Fibroblast of pulmonary artery (primary cell): ENCODE measurements around the gene NUBPL.

ENCODE experiments used
- DNase-seq: peaks from one replicate; pipeline ENCODE4 v3.0.0-alpha.2; 2010; ENCODE audit warnings: low read depth
- H3K4me3 ChIP-seq: replicated peaks from 2 replicates; pipeline ENCODE4 v1.5.1; 2011; ENCODE audit warnings: low read depth, mild to moderate bottlenecking, control low read depth, low read length, moderate library complexity
- TF ChIP-seq, protein P1 (sequence below): IDR thresholded peaks from 2 replicates; pipeline ENCODE4 v1.5.1; 2011; ENCODE audit warnings: mild to moderate bottlenecking, control low read depth, low read length, inconsistent platforms; ENCODE audit errors: missing control alignments

NUBPL gene

DNA sequence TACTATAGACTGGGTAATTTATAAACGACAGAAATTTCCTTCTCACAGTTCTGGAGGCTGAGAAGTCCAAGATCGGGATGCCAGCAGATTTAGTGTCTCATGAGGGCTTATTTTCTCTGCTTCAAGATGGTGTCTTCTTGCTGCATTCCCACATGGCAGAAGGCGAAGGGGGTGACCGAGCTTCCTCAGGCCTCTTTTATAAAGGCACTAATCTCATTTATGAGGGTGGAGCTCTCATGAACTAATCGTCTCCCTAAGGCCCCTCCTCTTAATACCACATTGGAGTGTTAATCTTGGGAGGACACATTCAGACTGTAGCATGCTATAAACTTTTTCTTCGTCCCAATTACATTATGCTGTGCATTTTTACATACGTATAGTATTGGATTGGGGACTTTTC, 315.5 kb downstream of the NUBPL start:
- TF ChIP-seq, protein P1, sequence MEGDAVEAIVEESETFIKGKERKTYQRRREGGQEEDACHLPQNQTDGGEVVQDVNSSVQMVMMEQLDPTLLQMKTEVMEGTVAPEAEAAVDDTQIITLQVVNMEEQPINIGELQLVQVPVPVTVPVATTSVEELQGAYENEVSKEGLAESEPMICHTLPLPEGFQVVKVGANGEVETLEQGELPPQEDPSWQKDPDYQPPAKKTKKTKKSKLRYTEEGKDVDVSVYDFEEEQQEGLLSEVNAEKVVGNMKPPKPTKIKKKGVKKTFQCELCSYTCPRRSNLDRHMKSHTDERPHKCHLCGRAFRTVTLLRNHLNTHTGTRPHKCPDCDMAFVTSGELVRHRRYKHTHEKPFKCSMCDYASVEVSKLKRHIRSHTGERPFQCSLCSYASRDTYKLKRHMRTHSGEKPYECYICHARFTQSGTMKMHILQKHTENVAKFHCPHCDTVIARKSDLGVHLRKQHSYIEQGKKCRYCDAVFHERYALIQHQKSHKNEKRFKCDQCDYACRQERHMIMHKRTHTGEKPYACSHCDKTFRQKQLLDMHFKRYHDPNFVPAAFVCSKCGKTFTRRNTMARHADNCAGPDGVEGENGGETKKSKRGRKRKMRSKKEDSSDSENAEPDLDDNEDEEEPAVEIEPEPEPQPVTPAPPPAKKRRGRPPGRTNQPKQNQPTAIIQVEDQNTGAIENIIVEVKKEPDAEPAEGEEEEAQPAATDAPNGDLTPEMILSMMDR, result no peak
- no peak for DNase-seq
- H3K4me3 ChIP-seq, result no peak overlapping the region

DNA sequence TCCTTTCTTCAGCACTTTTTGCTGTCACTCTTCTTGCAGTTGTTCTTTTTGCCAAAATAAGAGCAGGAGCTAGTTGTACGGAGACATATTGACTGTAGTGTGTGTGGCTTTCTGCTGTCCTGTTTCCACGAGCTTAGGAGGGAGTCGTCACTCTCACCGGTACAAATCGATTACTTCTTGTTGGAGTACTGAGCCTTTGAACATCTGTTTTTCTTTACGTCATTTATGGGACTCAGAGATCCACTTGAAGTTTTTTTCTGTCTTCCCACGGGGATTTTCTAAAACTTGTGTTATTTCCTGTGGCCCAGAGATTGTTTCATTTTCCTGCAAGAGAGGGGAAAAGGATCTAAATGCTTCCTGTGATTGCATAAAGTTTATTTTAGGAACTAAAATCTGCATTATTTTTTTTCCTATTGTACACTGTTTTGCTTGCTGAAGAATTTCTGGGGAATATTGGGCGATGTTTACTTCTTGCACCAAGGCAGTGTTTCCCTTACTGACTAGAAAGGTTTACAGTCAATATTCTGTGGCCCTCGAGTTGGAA, 316.1 kb downstream of the NUBPL start:
- H3K4me3 ChIP-seq, result peak overlapping the region; percentile 18
- DNase-seq, result peak; percentile 71
- TF ChIP-seq, protein P1, result no peak

DNA sequence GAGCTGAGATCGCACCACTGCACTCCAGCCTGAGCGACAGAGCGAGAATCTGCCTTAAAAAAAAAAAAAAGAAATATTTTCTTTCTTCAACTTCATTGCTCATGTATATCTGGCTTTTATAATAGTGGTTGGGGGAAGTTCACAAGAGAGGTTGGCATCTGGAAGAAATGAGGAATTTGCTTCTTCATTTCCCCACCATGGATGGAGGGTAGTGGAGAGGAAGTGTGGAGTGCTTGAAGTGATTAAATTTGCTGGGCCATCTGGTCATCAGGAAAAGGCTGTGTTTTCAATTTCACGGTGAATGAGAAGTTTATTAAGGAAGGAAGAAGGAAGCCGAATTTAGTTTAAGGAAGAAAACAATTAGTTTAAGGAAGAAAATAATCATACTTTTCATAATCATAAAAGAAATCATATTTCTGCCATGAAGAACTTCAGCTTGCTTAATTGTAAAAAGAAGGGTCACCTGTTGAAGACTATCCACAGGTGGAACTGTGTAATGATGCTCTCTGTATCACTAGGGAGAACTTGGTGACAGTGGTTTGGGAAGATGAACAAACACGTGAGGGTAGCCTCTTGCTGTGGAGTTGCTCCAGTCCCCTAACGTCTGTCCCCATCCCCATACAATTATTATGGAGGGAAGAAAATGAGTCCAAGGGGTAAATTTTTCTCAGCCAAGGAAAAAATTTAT, 318.6 kb downstream of the NUBPL start:
- TF ChIP-seq, protein P1, result no peak
- H3K4me3 ChIP-seq, result no peak overlapping the region
- no peak for DNase-seq

DNA sequence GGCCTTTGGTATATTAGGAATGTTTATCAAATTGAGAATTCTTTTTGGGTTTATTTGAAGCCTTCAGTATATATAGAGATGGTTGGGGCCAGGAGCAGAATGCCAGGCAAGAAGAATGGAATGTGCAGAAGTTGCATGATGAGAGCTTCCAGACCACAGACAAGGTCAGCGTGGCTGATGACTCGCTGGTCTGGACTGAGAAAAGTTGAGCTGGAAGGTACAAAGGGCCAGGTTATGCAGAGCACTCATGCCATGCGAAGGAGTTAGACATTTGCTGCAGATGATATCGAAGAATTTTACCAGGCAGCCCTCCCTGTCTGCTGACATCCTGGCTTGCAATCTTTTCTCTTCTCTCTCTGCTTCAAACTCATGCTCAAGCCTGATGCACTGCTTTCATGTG, 319.7 kb downstream of the NUBPL start:
- TF ChIP-seq, protein P1, result no peak
- H3K4me3 ChIP-seq, result no peak overlapping the region
- peak; percentile 84 for DNase-seq

DNA sequence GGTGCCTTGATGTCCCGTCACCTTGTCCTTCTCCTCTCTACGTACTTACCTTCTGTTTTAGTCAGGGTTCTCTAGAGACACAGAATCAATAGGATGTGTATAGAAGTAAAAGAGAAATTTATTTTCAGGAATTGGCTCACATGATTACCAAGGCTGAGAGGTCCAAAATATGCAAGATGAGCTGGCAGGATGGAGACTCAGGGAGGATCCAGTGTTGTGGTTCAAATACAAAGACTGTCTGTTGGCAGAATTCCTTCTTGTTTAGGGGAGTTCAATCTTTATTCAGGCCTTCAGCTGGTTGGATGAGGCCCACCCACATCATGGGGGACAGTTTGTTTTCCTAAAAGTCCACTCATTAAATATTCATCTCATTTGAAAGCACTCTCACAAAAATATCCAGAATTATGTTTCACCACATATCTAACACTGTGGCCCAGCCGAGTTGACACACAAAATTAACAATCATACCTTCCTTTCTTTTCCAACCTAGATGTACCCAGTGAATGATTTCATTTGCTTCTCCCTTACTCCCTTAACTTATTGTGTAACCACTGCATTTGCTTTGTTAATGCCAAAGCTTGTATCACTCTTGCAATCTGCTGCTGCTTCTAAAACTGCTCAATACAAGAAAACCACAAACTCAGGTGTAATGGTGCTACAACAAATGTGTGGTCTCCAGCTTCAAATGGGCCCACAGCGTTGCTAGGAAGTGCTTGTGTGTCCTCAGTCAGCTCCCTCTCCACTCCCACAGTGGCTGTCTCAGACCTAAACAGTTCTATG, 320.5 kb downstream of the NUBPL start:
- peak; percentile 27 for DNase-seq
- no peak overlapping the region for H3K4me3 ChIP-seq
- TF ChIP-seq, protein P1, result no peak

DNA sequence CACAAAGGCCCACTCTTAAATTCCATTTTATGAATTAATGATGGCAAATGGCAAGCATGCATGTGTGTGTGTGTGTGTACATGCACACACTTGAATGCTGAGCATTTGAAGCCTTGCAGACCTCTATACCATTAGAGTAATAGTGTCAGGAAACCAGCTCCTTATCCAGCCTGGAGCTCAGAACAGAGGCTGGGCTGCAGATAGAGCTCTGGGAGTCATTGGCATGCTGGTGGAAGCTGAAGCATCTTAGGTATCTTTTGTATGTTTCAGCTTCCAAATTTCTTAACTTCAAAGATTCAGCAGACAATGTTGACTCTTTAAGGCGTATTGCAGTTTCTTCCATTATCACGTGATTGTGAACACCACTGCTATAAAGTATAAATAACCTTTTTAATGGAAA, 323.0 kb downstream of the NUBPL start:
- TF ChIP-seq, protein P1, result no peak
- no peak for DNase-seq
- no peak overlapping the region for H3K4me3 ChIP-seq
